KBM-7 (cell line): Measurements from ENCODE around the gene OVCA2.

Experiments used
- DNase-seq: peaks from one replicate; pipeline ENCODE4 v3.0.0-alpha.2; 2015
- in situ Hi-C: fragments of 300-500 bp; cut with MboI; formaldehyde crosslinking; loops from 2 replicates; pipeline ENCODE4 v1.14.3; 2020; ENCODE audit warnings: low sequenced_read_pairs, low pct_unique_long_range_greater_than_20kb, mixed read lengths

OVCA2 gene

DNA sequence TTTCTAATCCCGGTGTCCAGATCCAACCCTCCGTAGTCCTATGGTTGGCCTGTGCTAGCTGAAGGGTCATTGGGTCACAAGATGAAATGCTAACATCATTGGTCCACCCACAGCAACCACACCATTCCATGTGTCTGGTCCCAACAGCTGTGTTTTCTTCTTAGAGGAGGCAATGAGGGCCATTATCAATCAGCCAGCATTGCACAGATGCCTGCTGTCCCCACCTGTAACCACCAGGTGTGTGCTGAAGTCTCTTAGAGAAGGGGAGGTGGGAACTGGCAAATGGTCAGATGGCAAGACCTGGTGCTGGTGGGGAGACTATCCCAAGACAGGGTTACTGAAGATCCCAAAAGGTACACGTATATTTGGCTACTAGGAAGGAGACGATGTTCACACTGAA lies 50.4 kb downstream of the OVCA2 start:
- DNase-seq, result no peak
- in situ Hi-C loops, result no loop called here
